WTC11 (cell line): ENCODE measurements around the gene ZNF236. TPM values are rescaled to one million over a fixed set of nuclear protein-coding genes. Genes with fewer than 3 reads are reported as not detected.
A peak's percentile ranks its signal among the peaks of the same experiment; 100 is the strongest.

Source experiments
- ATAC-seq: fragments of 200-7000 bp; cut with Tn5 transposase; 2 replicates; pipeline ENCODE4 v1.10.0; 2021; ENCODE audit warnings: mild to moderate bottlenecking, moderate library complexity
- CTCF ChIA-PET: fragments of 300-600 bp; sonication (Branson Sonifier 250); formaldehyde crosslinking; loops from one replicate; lab custom pipeline; 2021; ENCODE audit warnings: antibody characterized with exemption; lab: Charles Lee
- POLR2A ChIA-PET: fragments of 350-600 bp; sonication (Branson Sonifier 250); formaldehyde crosslinking; loops from one replicate; lab custom pipeline; 2021; ENCODE audit warnings: antibody characterized with exemption; lab: Charles Lee
- DNase-seq: peaks from one replicate; pipeline ENCODE4 v3.0.0; 2021; ENCODE audit warnings: low spot score
- H3K27ac Mint-ChIP-seq: 2 replicates; pipeline ENCODE4 v1.8.0; 2021; ENCODE audit warnings: mixed read lengths
- H3K27me3 Mint-ChIP-seq: 2 replicates; pipeline ENCODE4 v1.8.0; 2021; ENCODE audit warnings: low read depth, mild to moderate bottlenecking, moderate library complexity, mixed read lengths
- H3K36me3 Mint-ChIP-seq: 2 replicates; pipeline ENCODE4 v1.8.0; 2021; ENCODE audit warnings: mixed read lengths
- H3K4me1 Mint-ChIP-seq: 2 replicates; pipeline ENCODE4 v1.8.0; 2022; ENCODE audit warnings: mixed read lengths
- H3K4me3 Mint-ChIP-seq: 2 replicates; pipeline ENCODE4 v1.8.0; 2021; ENCODE audit warnings: mild to moderate bottlenecking, moderate library complexity, mixed read lengths
- H3K9me3 Mint-ChIP-seq: 2 replicates; pipeline ENCODE4 v1.8.0; 2021; ENCODE audit warnings: mixed read lengths
- CBFB ChIP-seq: sonication (generic); formaldehyde crosslinking; IDR thresholded peaks from 2 replicates; pipeline ENCODE4 v1.8.1; 2022; ENCODE audit warnings: mild to moderate bottlenecking, low read depth, missing genetic modification reagents
- ELF4 ChIP-seq: sonication (generic); formaldehyde crosslinking; IDR thresholded peaks from 2 replicates; pipeline ENCODE4 v1.8.1; 2022; ENCODE audit warnings: low read depth, mild to moderate bottlenecking, moderate library complexity, missing genetic modification reagents
- FOXP1 ChIP-seq: sonication (generic); formaldehyde crosslinking; IDR thresholded peaks from 2 replicates; pipeline ENCODE4 v1.8.0; 2022; ENCODE audit warnings: missing genetic modification reagents, mild to moderate bottlenecking, moderate library complexity, borderline replicate concordance
- GRHL2 ChIP-seq: fragments of 250-450 bp; sonication (Bioruptor Pico); IDR thresholded peaks from 2 replicates; pipeline ENCODE4 v1.8.0; 2022; ENCODE audit warnings: mild to moderate bottlenecking, moderate library complexity; ENCODE audit not compliant: insufficient replicate concordance, severe bottlenecking
- GTF2I ChIP-seq: fragments of 250-450 bp; sonication (Bioruptor Pico); conservative IDR thresholded peaks from 2 replicates; pipeline ENCODE4 v1.4.0; 2021; ENCODE audit warnings: mild to moderate bottlenecking
- HMGA2 ChIP-seq: fragments of 250-450 bp; sonication (Bioruptor Pico); IDR thresholded peaks from 2 replicates; pipeline ENCODE4 v1.4.0; 2021; ENCODE audit warnings: mild to moderate bottlenecking, moderate library complexity
- IRF2 ChIP-seq: sonication (generic); formaldehyde crosslinking; IDR thresholded peaks from 2 replicates; pipeline ENCODE4 v1.8.0; 2022; ENCODE audit warnings: low read depth, missing genetic modification reagents, borderline replicate concordance
- JAZF1 ChIP-seq: fragments of 250-450 bp; sonication (Bioruptor Pico); IDR thresholded peaks from 2 replicates; pipeline ENCODE4 v1.9.0; 2021; ENCODE audit warnings: moderate library complexity, mild to moderate bottlenecking, inconsistent platforms
- KAT7 ChIP-seq: sonication (generic); formaldehyde crosslinking; IDR thresholded peaks from 2 replicates; pipeline ENCODE4 v1.8.1; 2023; ENCODE audit warnings: missing genetic modification reagents, mild to moderate bottlenecking, borderline replicate concordance
- NFE2L1 ChIP-seq: sonication (generic); formaldehyde crosslinking; IDR thresholded peaks from 2 replicates; pipeline ENCODE4 v1.8.1; 2023; ENCODE audit warnings: missing genetic modification reagents
- NFYB ChIP-seq: sonication (generic); formaldehyde crosslinking; conservative IDR thresholded peaks from 2 replicates; pipeline ENCODE4 v1.8.0; 2022; ENCODE audit warnings: low read depth, missing genetic modification reagents
- SP1 ChIP-seq: sonication (generic); formaldehyde crosslinking; conservative IDR thresholded peaks from 2 replicates; pipeline ENCODE4 v1.8.1; 2022; ENCODE audit warnings: missing genetic modification reagents
- ZBTB21 ChIP-seq: sonication (generic); formaldehyde crosslinking; IDR thresholded peaks from 2 replicates; pipeline ENCODE4 v1.8.1; 2023; ENCODE audit warnings: mild to moderate bottlenecking, missing genetic modification reagents, borderline replicate concordance
- ZNF138 ChIP-seq: sonication (generic); formaldehyde crosslinking; conservative IDR thresholded peaks from 2 replicates; pipeline ENCODE4 v1.8.1; 2022; ENCODE audit warnings: mild to moderate bottlenecking, moderate library complexity, missing genetic modification reagents
- ZNF219 ChIP-seq: sonication (generic); formaldehyde crosslinking; IDR thresholded peaks from 2 replicates; pipeline ENCODE4 v1.8.0; 2023; ENCODE audit warnings: missing genetic modification reagents, mild to moderate bottlenecking, borderline replicate concordance
- ZNF317 ChIP-seq: sonication (generic); formaldehyde crosslinking; IDR thresholded peaks from 2 replicates; pipeline ENCODE4 v1.8.1; 2023; ENCODE audit warnings: low read depth, mild to moderate bottlenecking, moderate library complexity, missing genetic modification reagents, borderline replicate concordance
- ZNF671 ChIP-seq: fragments of 250-450 bp; sonication (Bioruptor Pico); IDR thresholded peaks from 2 replicates; pipeline ENCODE4 v1.8.0; 2021; ENCODE audit warnings: mild to moderate bottlenecking
- total RNA-seq: library from RNA; stranded (reverse); gene quantifications from 3 replicates; pipeline ENCODE4 v1.2.3, GENCODE V29; 2021
- TF ChIP-seq, protein P1 (sequence below): fragments of 250-450 bp; sonication (Bioruptor Pico); IDR thresholded peaks from 2 replicates; pipeline ENCODE4 v1.9.0; 2021; ENCODE audit warnings: mild to moderate bottlenecking
- TF ChIP-seq, protein P2 (sequence below): fragments of 250-450 bp; sonication (Bioruptor Pico); IDR thresholded peaks from 2 replicates; pipeline ENCODE4 v1.9.0; 2021; ENCODE audit warnings: moderate library complexity, mild to moderate bottlenecking, inconsistent platforms, borderline replicate concordance
- TF ChIP-seq, protein P3 (sequence below): sonication (generic); formaldehyde crosslinking; IDR thresholded peaks from 2 replicates; pipeline ENCODE4 v1.8.0; 2022; ENCODE audit warnings: mild to moderate bottlenecking, missing genetic modification reagents
- TF ChIP-seq, protein P4 (sequence below): fragments of 250-450 bp; sonication (Bioruptor Pico); IDR thresholded peaks from 2 replicates; pipeline ENCODE4 v1.9.0; 2021; ENCODE audit warnings: mild to moderate bottlenecking
- TF ChIP-seq, protein P5 (sequence below): sonication (generic); formaldehyde crosslinking; IDR thresholded peaks from 2 replicates; pipeline ENCODE4 v1.8.0; 2023; ENCODE audit warnings: mild to moderate bottlenecking, missing genetic modification reagents
- TF ChIP-seq, protein P6 (sequence below): sonication (generic); formaldehyde crosslinking; IDR thresholded peaks from 2 replicates; pipeline ENCODE4 v1.8.1; 2023; ENCODE audit warnings: mild to moderate bottlenecking, missing genetic modification reagents, borderline replicate concordance

The ZNF236 gene
- total RNA-seq, 1 experiment from 2014 or later, result 19.9 TPM

DNA sequence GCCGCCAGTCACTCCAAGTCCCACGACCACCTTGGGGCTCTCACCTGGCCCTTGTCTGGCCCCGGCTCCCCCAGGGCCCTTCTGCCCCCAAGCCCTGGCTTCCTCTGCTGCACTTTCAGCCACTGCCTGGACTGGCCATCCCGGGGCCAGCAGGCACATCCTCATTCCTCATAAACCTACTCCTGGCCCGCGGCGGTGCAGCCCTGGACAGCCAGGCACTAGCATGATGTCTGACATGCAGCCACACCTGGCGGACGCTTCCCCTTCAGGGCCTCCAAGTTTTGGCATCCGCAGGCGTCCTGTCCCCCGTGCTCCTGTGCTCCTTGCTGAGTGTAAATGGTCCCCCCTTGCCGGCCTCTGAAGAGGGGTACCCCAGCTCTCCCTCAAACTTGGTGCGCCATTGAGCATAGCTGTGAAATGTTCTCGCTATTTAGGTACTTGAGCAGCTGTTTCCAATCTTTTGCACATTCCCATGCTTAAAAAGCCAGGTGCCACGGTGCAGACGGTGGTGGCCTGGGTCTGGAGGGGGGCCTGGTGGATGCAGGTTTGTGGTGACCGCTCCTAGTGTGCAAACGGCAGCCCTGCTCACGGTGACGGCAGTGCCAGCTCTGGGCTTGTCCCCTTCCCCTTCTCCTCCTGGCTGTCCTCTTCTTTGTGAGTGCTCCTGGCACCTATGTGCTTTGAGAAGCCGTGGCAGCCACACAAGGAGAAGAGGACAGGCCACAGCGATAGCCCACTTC is 186.4 kb downstream of the ZNF236 start:
- Mint-ChIP-seq H3K27ac (peak overlapping the region; percentile 16; the same call in 1 of the 2 replicates), H3K27me3 (no peaks in the 10 kb centered on the region), H3K36me3 (no peaks in the 10 kb centered on the region), H3K4me1 (peaks cover 43% of the 10 kb centered on the region), H3K4me3 (no peak overlapping the region), H3K9me3 (no peaks in the 10 kb centered on the region)
- TF ChIP-seq, protein P1, sequence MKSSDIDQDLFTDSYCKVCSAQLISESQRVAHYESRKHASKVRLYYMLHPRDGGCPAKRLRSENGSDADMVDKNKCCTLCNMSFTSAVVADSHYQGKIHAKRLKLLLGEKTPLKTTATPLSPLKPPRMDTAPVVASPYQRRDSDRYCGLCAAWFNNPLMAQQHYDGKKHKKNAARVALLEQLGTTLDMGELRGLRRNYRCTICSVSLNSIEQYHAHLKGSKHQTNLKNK, result no peak
- TF ChIP-seq HMGA2 (CRISPR knock-in tag), result no peak
- no peak for TF ChIP-seq GTF2I
- TF ChIP-seq GRHL2, result no peak
- TF ChIP-seq JAZF1 (CRISPR knock-in tag), result no peak
- TF ChIP-seq IRF2 (CRISPR knock-in tag), result no peak
- no peak for TF ChIP-seq FOXP1
- TF ChIP-seq SP1 (CRISPR knock-in tag), result no peak
- TF ChIP-seq, protein P2, sequence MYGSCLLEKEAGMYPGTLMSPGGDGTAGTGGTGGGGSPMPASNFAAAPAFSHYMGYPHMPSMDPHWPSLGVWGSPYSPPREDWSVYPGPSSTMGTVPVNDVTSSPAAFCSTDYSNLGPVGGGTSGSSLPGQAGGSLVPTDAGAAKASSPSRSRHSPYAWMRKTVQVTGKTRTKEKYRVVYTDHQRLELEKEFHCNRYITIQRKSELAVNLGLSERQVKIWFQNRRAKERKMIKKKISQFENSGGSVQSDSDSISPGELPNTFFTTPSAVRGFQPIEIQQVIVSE, result no peak
- TF ChIP-seq ZBTB21 (CRISPR knock-in tag), result no peak
- TF ChIP-seq, protein P3, sequence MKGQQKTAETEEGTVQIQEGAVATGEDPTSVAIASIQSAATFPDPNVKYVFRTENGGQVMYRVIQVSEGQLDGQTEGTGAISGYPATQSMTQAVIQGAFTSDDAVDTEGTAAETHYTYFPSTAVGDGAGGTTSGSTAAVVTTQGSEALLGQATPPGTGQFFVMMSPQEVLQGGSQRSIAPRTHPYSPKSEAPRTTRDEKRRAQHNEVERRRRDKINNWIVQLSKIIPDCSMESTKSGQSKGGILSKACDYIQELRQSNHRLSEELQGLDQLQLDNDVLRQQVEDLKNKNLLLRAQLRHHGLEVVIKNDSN (CRISPR knock-in tag), result no peak
- TF ChIP-seq KAT7 (CRISPR knock-in tag), result no peak
- TF ChIP-seq ELF4 (CRISPR knock-in tag), result no peak
- TF ChIP-seq CBFB, result no peak
- TF ChIP-seq ZNF138 (CRISPR knock-in tag), result no peak
- TF ChIP-seq, protein P4, sequence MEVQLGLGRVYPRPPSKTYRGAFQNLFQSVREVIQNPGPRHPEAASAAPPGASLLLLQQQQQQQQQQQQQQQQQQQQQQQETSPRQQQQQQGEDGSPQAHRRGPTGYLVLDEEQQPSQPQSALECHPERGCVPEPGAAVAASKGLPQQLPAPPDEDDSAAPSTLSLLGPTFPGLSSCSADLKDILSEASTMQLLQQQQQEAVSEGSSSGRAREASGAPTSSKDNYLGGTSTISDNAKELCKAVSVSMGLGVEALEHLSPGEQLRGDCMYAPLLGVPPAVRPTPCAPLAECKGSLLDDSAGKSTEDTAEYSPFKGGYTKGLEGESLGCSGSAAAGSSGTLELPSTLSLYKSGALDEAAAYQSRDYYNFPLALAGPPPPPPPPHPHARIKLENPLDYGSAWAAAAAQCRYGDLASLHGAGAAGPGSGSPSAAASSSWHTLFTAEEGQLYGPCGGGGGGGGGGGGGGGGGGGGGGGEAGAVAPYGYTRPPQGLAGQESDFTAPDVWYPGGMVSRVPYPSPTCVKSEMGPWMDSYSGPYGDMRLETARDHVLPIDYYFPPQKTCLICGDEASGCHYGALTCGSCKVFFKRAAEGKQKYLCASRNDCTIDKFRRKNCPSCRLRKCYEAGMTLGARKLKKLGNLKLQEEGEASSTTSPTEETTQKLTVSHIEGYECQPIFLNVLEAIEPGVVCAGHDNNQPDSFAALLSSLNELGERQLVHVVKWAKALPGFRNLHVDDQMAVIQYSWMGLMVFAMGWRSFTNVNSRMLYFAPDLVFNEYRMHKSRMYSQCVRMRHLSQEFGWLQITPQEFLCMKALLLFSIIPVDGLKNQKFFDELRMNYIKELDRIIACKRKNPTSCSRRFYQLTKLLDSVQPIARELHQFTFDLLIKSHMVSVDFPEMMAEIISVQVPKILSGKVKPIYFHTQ (CRISPR knock-in tag), result no peak
- TF ChIP-seq, protein P5, sequence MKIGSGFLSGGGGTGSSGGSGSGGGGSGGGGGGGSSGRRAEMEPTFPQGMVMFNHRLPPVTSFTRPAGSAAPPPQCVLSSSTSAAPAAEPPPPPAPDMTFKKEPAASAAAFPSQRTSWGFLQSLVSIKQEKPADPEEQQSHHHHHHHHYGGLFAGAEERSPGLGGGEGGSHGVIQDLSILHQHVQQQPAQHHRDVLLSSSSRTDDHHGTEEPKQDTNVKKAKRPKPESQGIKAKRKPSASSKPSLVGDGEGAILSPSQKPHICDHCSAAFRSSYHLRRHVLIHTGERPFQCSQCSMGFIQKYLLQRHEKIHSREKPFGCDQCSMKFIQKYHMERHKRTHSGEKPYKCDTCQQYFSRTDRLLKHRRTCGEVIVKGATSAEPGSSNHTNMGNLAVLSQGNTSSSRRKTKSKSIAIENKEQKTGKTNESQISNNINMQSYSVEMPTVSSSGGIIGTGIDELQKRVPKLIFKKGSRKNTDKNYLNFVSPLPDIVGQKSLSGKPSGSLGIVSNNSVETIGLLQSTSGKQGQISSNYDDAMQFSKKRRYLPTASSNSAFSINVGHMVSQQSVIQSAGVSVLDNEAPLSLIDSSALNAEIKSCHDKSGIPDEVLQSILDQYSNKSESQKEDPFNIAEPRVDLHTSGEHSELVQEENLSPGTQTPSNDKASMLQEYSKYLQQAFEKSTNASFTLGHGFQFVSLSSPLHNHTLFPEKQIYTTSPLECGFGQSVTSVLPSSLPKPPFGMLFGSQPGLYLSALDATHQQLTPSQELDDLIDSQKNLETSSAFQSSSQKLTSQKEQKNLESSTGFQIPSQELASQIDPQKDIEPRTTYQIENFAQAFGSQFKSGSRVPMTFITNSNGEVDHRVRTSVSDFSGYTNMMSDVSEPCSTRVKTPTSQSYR (CRISPR knock-in tag), result no peak
- no peak for TF ChIP-seq NFYB
- ChIA-PET CTCF (interaction anchor here (1.4 kb wide), 1 partner anchor 8 kb away, joined by 4 read pairs; no protein-coding TSS in a partner anchor), POLR2A (interaction anchor here (1.0 kb wide), 1 partner anchor 12 kb away, joined by 3 read pairs; no protein-coding TSS in a partner anchor)
- DNase-seq (no peak), ATAC-seq (no peak)

DNA sequence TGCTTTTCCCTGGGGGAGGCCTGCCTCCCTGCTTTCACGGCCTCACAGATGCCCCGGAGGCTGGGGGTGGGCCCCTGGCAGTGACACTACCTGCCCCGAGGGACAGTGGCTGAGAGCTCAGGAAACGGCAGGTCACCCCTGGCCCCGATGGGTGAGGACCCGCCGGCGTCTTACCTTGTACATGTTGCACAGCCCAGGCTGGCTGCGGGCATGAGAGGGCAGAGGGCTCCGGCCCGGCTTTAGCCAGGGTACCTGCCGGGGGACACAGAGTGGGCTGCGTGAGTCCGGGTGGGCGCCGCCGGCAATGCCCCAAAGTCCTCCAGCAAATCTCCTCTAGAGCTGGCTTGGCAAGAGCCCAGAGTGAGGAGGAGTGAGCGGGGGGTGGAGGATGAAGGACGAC is 187.3 kb downstream of the ZNF236 start:
- H3K36me3 Mint-ChIP-seq, result no peaks in the 10 kb centered on the region
- TF ChIP-seq SP1 (CRISPR knock-in tag), result no peak
- no peak for TF ChIP-seq ZNF138 (CRISPR knock-in tag)
- no peak for TF ChIP-seq CBFB
- no peak for TF ChIP-seq ZNF317 (CRISPR knock-in tag)
- TF ChIP-seq, protein P6, sequence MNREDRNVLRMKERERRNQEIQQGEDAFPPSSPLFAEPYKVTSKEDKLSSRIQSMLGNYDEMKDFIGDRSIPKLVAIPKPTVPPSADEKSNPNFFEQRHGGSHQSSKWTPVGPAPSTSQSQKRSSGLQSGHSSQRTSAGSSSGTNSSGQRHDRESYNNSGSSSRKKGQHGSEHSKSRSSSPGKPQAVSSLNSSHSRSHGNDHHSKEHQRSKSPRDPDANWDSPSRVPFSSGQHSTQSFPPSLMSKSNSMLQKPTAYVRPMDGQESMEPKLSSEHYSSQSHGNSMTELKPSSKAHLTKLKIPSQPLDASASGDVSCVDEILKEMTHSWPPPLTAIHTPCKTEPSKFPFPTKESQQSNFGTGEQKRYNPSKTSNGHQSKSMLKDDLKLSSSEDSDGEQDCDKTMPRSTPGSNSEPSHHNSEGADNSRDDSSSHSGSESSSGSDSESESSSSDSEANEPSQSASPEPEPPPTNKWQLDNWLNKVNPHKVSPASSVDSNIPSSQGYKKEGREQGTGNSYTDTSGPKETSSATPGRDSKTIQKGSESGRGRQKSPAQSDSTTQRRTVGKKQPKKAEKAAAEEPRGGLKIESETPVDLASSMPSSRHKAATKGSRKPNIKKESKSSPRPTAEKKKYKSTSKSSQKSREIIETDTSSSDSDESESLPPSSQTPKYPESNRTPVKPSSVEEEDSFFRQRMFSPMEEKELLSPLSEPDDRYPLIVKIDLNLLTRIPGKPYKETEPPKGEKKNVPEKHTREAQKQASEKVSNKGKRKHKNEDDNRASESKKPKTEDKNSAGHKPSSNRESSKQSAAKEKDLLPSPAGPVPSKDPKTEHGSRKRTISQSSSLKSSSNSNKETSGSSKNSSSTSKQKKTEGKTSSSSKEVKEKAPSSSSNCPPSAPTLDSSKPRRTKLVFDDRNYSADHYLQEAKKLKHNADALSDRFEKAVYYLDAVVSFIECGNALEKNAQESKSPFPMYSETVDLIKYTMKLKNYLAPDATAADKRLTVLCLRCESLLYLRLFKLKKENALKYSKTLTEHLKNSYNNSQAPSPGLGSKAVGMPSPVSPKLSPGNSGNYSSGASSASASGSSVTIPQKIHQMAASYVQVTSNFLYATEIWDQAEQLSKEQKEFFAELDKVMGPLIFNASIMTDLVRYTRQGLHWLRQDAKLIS, result no peak
- TF ChIP-seq ZNF219, result no peak
- TF ChIP-seq NFE2L1 (CRISPR knock-in tag), result no peak
- TF ChIP-seq ELF4 (CRISPR knock-in tag), result no peak
- no peak for TF ChIP-seq ZNF671 (CRISPR knock-in tag)

More for the DNA sequence above, 187.3 kb downstream of the ZNF236 start:
- POLR2A ChIA-PET, result interaction anchor here (1.0 to 1.2 kb wide), 2 partner anchors 11 to 44 kb away, joined by 3 read pairs; no protein-coding TSS in a partner anchor
- no peak overlapping the region for H3K4me3 Mint-ChIP-seq
- ATAC-seq (no peak), DNase-seq (no peak)
- no peaks in the 10 kb centered on the region for H3K27me3 Mint-ChIP-seq
- H3K27ac Mint-ChIP-seq, result peak overlapping the region; percentile 44
- H3K4me1 Mint-ChIP-seq, result peaks cover 43% of the 10 kb centered on the region
- no peaks in the 10 kb centered on the region for H3K9me3 Mint-ChIP-seq
- CTCF ChIA-PET, result interaction anchor here (2.1 kb wide), 1 partner anchor 9 kb away, joined by 9 read pairs; no protein-coding TSS in a partner anchor
